Right lobe of liver (tissue), 6 donors: ENCODE data around the gene GPRIN3. TPM values are rescaled to one million over a fixed set of nuclear protein-coding genes. Genes with fewer than 3 reads are reported as not detected.

ENCODE experiments used
- ATAC-seq, 4 donors: fragments of 200-7000 bp; cut with Tn5 transposase; one replicate each; pipeline ENCODE4 v1.9.1; 2020; ENCODE audit warnings: mild to moderate bottlenecking in 4 of 4, moderate library complexity in 4 of 4
- DNase-seq, 3 donors: peaks; one replicate each; pipeline ENCODE4 v3.0.0-alpha.2; 2020
- H3K27ac ChIP-seq, 3 donors: fragments of 200-600 bp; one replicate each; pipeline ENCODE4 v1.8.0; 2022
- H3K27me3 ChIP-seq, 2 donors: fragments of 200-600 bp; one replicate each; pipeline ENCODE4 v1.8.0; 2022
- H3K36me3 ChIP-seq, 4 donors: fragments of 200-600 bp; sonication (generic) in 1 of 4; one replicate each; pipeline versions ENCODE4 v1.5.1 to v1.8.0; 2017 to 2022; ENCODE audit warnings: control low read depth in 1 of 4
- H3K4me1 ChIP-seq, 4 donors: fragments of 200-600 bp; sonication (generic) in 1 of 4; one replicate each; pipeline versions ENCODE4 v1.5.1 to v1.8.0; 2017 to 2022; ENCODE audit warnings: control low read depth in 1 of 4
- H3K4me3 ChIP-seq, 3 donors: fragments of 200-600 bp; one replicate each; pipeline ENCODE4 v1.8.0; 2022
- H3K9me3 ChIP-seq, 4 donors: fragments of 200-600 bp; sonication (generic) in 1 of 4; one replicate each; pipeline versions ENCODE4 v1.5.1 to v1.8.0; 2017 to 2022; ENCODE audit warnings: control low read depth in 1 of 4
- CTCF ChIP-seq, 4 donors: fragments of 200-600 bp in 3 of 4; fragments of 450-650 bp in 1 of 4; IDR thresholded peaks; one replicate each; pipeline versions ENCODE4 v1.5.1 to v1.8.0; 2016 to 2022; ENCODE audit warnings: antibody characterized with exemption in 4 of 4, mild to moderate bottlenecking in 2 of 4
- POLR2A ChIP-seq: fragments of 450-650 bp; IDR thresholded peaks from one replicate; pipeline ENCODE4 v1.6.1; 2017; ENCODE audit warnings: antibody characterized with exemption, mild to moderate bottlenecking
- WGBS: methylation state at CpG from one replicate; pipeline ENCODE4 v1.1.6; 2018; ENCODE audit warnings: low coverage, low lambda C conversion rate; ENCODE audit not compliant: insufficient coverage; ENCODE audit errors: missing lambda C conversion rate; 5-methylcytosine and 5-hydroxymethylcytosine counted together
- intact Hi-C, 2 donors: fragments of 100-400 bp; cut with DNase I; formaldehyde crosslinking; loops; one replicate each; pipeline versions ENCODE4 v1.11.2 to v1.14.1; 2022
- total RNA-seq, 6 experiments: library from RNA; depleted of rRNA in 2 of 6; stranded (reverse); fragments of >200 nt in 2 of 6; fragmentation: NEBNext Ultra II Directional in 3 of 6; extraction: Animal tissue kit (Norgen Biotek cat#: 25700) in 3 of 6; gene quantifications; one replicate each; pipeline versions ENCODE4 v1.1.0 to v1.2.4, GENCODE V29; 2016 to 2023
- donor health status: DM: no; HTN: yes; CAD: no.
- donor health status: DM: no; HTN: no; CAD: no.
- donor health status: DM: no; HTN: no; CAD: no.
- donor health status: DM: no; HTN: yes; CAD: no.
- donor health status: DM: no; HTN: yes; CAD: no.

The GPRIN3 gene
- total RNA-seq, 6 experiments from 2014 or later, result 0.29 to 7.9 (median 3.9) TPM

DNA sequence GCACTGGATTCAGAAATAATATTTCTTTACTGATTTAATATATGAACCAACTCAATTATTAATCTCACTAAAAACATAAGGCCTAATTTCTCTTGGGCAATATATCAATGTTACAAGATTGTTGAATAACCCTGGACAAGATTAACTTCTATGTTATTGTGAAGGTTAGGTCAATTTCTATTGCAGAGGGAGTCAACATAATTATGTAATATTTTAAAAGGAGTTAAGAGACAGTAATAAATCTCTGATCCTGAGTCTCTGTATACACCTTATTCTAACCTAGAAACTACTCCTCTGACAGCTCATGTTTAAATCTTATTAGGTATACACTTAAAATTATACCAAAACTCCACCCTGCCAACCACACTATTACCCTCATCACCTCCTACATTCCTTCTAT, 15.1 kb upstream of the GPRIN3 start:
- no peaks in the 10 kb centered on the region for H3K4me1 ChIP-seq
- H3K36me3 ChIP-seq, result no peaks in the 10 kb centered on the region
- H3K4me3 ChIP-seq, result no peak overlapping the region
- intact Hi-C loops, result no loop called here
- TF ChIP-seq POLR2A (no peak), CTCF (IDR thresholded peaks at IDR 0.05) (no peak)
- H3K27me3 ChIP-seq, result no peaks in the 10 kb centered on the region
- no peak for DNase-seq
- H3K9me3 ChIP-seq, result no peaks in the 10 kb centered on the region
- no peak overlapping the region for H3K27ac ChIP-seq
- ATAC-seq, result no peak

DNA sequence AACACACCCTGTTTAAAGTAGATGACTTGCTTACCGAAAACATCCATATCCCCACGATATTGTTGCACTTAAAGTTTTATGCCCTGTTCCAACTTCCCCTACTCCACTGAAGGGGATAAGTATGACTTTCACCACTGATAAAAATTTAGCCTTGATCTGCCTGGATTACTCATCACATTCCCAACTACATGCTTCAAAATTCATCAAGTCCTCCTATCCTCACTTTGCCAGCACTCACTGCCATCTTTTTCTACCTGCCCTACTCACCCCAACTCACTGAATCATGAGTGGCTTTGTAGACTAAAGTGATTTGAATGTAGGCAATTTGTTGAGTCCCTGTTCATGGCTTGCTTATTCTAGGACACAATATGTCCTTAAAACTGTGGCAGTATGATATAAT, 12.2 kb upstream of the GPRIN3 start:
- ATAC-seq, result no peak
- Histone ChIP-seq H3K9me3 (no peaks in the 10 kb centered on the region), H3K27me3 (no peaks in the 10 kb centered on the region), H3K27ac (no peak overlapping the region), H3K4me1 (no peaks in the 10 kb centered on the region), H3K4me3 (no peak overlapping the region), H3K36me3 (no peaks in the 10 kb centered on the region)
- 77% methylated on average over 2 of the region's 2 CpGs for WGBS
- intact Hi-C loops, result no loop called here
- TF ChIP-seq POLR2A, result no peak
- no peak for TF ChIP-seq CTCF (IDR thresholded peaks at IDR 0.05)
- no peak for DNase-seq

DNA sequence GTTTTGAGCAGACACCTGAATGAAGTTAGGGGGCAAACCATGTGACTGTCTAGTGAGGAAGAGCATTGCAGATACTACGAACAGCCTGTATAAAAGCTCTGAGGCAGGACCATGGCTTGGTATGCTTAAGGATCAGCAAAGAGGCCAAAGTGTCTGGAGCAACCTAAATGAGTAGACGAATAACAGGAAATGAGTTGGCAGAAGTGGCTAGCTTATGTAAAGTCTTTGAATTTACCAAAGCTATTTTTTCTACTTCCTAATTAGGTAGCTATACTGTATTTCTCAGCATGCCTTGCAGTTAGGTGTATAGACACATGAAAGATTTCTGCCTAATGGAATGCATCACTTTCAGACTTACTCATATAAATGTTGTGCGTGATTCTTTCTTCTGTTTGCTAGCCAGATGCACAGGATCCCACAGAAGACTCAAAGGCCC, 9.3 kb upstream of the GPRIN3 start:
- no peaks in the 10 kb centered on the region for H3K36me3 ChIP-seq
- H3K4me3 ChIP-seq, result no peak overlapping the region
- no peaks in the 10 kb centered on the region for H3K4me1 ChIP-seq
- DNase-seq (no peak), ATAC-seq (peak; percentile 34 to 54 (median 44))
- WGBS, result 39% methylated on average over 3 of the region's 3 CpGs
- intact Hi-C loops, result no loop called here
- H3K27me3 ChIP-seq, result no peaks in the 10 kb centered on the region
- TF ChIP-seq CTCF (IDR thresholded peaks at IDR 0.05) (no peak), POLR2A (no peak)
- no peak overlapping the region for H3K27ac ChIP-seq
- no peaks in the 10 kb centered on the region for H3K9me3 ChIP-seq

DNA sequence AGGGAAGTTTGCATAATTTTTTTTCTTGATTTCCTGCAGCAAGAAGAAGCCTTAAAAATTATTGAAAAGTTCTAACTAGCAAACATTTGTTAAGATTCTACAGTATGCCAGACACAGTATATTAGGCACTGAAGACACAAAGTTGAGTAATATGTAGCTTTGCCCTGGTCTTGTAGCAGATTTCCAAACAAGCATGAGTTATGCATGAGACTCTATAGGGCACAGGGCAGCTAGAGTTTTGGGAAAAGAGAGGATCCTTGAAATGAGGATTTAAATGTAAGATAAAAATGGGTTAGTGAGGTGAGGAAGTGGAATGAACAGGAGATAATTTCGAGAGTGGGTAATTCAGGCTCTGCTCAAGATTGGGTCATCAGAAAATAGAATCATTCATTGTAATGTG, 8.6 kb upstream of the GPRIN3 start:
- DNase-seq, result no peak
- WGBS, result 45% methylated on average over 1 of the region's 1 CpG
- peak in 1 of 4 donors; percentile 25 for ATAC-seq
- H3K4me3 ChIP-seq, result no peak overlapping the region
- no peaks in the 10 kb centered on the region for H3K9me3 ChIP-seq
- no peaks in the 10 kb centered on the region for H3K36me3 ChIP-seq
- no peaks in the 10 kb centered on the region for H3K4me1 ChIP-seq
- H3K27me3 ChIP-seq, result no peaks in the 10 kb centered on the region
- no peak overlapping the region for H3K27ac ChIP-seq
- intact Hi-C loops, result no loop called here
- TF ChIP-seq CTCF (IDR thresholded peaks at IDR 0.05) (no peak), POLR2A (no peak)

- ATAC-seq, result no peak
- WGBS, result 88% methylated on average over 3 of the region's 3 CpGs
- TF ChIP-seq POLR2A (no peak), CTCF (IDR thresholded peaks at IDR 0.05) (no peak)
- no peaks in the 10 kb centered on the region for H3K9me3 ChIP-seq
- no peak overlapping the region for H3K4me3 ChIP-seq
- H3K4me1 ChIP-seq, result no peaks in the 10 kb centered on the region
- intact Hi-C loops, result no loop called here
- no peaks in the 10 kb centered on the region for H3K27me3 ChIP-seq
- H3K27ac ChIP-seq, result no peak overlapping the region
- DNase-seq, result no peak
- H3K36me3 ChIP-seq, result no peaks in the 10 kb centered on the region
Observed at GRCh38 chr4:89314291-89314690, 6.7 kb upstream of the GPRIN3 start.
